ENCODE measurements around the gene MYO3B.

The MYO3B gene

GRCh38 chr2:170411660-170412059 is 233.7 kb downstream of the MYO3B start:
- H3K9ac ChIP-seq (ENCODE audit: low read length): no peak overlapping the region
- no peak overlapping the region for H3K27ac ChIP-seq (ENCODE audit: low read depth, low read length)
- H3K4me2 ChIP-seq (ENCODE audit: low read depth, low read length, poor library complexity, severe bottlenecking): no peak overlapping the region
- no peaks in the 10 kb centered on the region for H3K79me2 ChIP-seq (ENCODE audit: insufficient read depth, low read length)
- no peaks in the 10 kb centered on the region for H3K9me3 ChIP-seq (ENCODE audit: insufficient read depth, low read length)
- no peaks in the 10 kb centered on the region for H3K9me2 ChIP-seq (replicated peaks; ENCODE audit: insufficient read depth, low read length)
- TF ChIP-seq CTCF (IDR thresholded peaks at IDR 0.05; ENCODE audit: insufficient read depth, low read length, poor library complexity, severe bottlenecking) (no peak), EZH2phosphoT487 (conservative IDR thresholded peaks at IDR 0.05; ENCODE audit: low read length) (no peak)
- no peaks in the 10 kb centered on the region for H3K36me3 ChIP-seq (ENCODE audit: low read length)
- no peaks in the 10 kb centered on the region for H3F3A ChIP-seq (ENCODE audit: insufficient read depth)
- no peak overlapping the region for H3K4me3 ChIP-seq (ENCODE audit: insufficient read depth, low read length, poor library complexity, severe bottlenecking)
- no peaks in the 10 kb centered on the region for H4K20me1 ChIP-seq (ENCODE audit: low read depth, low read length)
- no peak overlapping the region for H2AFZ ChIP-seq (ENCODE audit: low read depth, low read length, severe bottlenecking)
- no peaks in the 10 kb centered on the region for H3K27me3 ChIP-seq (ENCODE audit: low read length)

- Histone ChIP-seq H3K36me3 (ENCODE audit: low read length) (no peaks in the 10 kb centered on the region), H3K79me2 (ENCODE audit: insufficient read depth, low read length) (no peaks in the 10 kb centered on the region), H3K9me2 (replicated peaks; ENCODE audit: insufficient read depth, low read length) (no peaks in the 10 kb centered on the region), H3K27ac (ENCODE audit: low read depth, low read length) (no peak overlapping the region), H3F3A (ENCODE audit: insufficient read depth) (no peaks in the 10 kb centered on the region), H2AFZ (ENCODE audit: low read depth, low read length, severe bottlenecking) (no peak overlapping the region), H3K4me3 (ENCODE audit: insufficient read depth, low read length, poor library complexity, severe bottlenecking) (no peak overlapping the region), H3K27me3 (ENCODE audit: low read length) (no peaks in the 10 kb centered on the region), H3K9ac (ENCODE audit: low read length) (no peak overlapping the region), H4K20me1 (ENCODE audit: low read depth, low read length) (no peaks in the 10 kb centered on the region), H3K4me2 (ENCODE audit: low read depth, low read length, poor library complexity, severe bottlenecking) (no peak overlapping the region), H3K9me3 (ENCODE audit: insufficient read depth, low read length) (no peaks in the 10 kb centered on the region)
- TF ChIP-seq CTCF (IDR thresholded peaks at IDR 0.05; ENCODE audit: insufficient read depth, low read length, poor library complexity, severe bottlenecking) (no peak), EZH2phosphoT487 (conservative IDR thresholded peaks at IDR 0.05; ENCODE audit: low read length) (no peak)
Measured at GRCh38 chr2:170420961-170421687, 243.2 kb downstream of the MYO3B start.

GRCh38 chr2:170423919-170424318 is 246.0 kb downstream of the MYO3B start:
- H3K9me2 ChIP-seq (replicated peaks; ENCODE audit: insufficient read depth, low read length): no peaks in the 10 kb centered on the region
- no peak overlapping the region for H2AFZ ChIP-seq (ENCODE audit: low read depth, low read length, severe bottlenecking)
- H3K27ac ChIP-seq (ENCODE audit: low read depth, low read length): no peak overlapping the region
- no peak overlapping the region for H3K9ac ChIP-seq (ENCODE audit: low read length)
- TF ChIP-seq EZH2phosphoT487 (conservative IDR thresholded peaks at IDR 0.05; ENCODE audit: low read length): no peak
- TF ChIP-seq CTCF (IDR thresholded peaks at IDR 0.05; ENCODE audit: insufficient read depth, low read length, poor library complexity, severe bottlenecking): no peak
- no peaks in the 10 kb centered on the region for H3K27me3 ChIP-seq (ENCODE audit: low read length)
- H3K9me3 ChIP-seq (ENCODE audit: insufficient read depth, low read length): no peaks in the 10 kb centered on the region
- no peaks in the 10 kb centered on the region for H3K79me2 ChIP-seq (ENCODE audit: insufficient read depth, low read length)
- H3F3A ChIP-seq (ENCODE audit: insufficient read depth): no peaks in the 10 kb centered on the region
- no peaks in the 10 kb centered on the region for H4K20me1 ChIP-seq (ENCODE audit: low read depth, low read length)
- no peaks in the 10 kb centered on the region for H3K36me3 ChIP-seq (ENCODE audit: low read length)
- no peak overlapping the region for H3K4me3 ChIP-seq (ENCODE audit: insufficient read depth, low read length, poor library complexity, severe bottlenecking)
- H3K4me2 ChIP-seq (ENCODE audit: low read depth, low read length, poor library complexity, severe bottlenecking): no peak overlapping the region

Measured in SU-DHL-6 (cell line).